RWPE2 (cell line): ENCODE data around the gene TTC39C.
A peak's percentile ranks its signal among the peaks of the same experiment; 100 is the strongest.

Source experiments
- ATAC-seq: fragments of 200-7000 bp; cut with Tn5 transposase; 3 replicates; pipeline ENCODE4 v1.9.1; 2021; ENCODE audit warnings: low read depth
- DNase-seq: peaks from one replicate; pipeline ENCODE4 v3.0.0-alpha.2; 2020; ENCODE audit warnings: low spot score
- H3K27ac ChIP-seq: fragments of 450-650 bp; 2 replicates; pipeline ENCODE4 v1.5.1; 2017; ENCODE audit warnings: mild to moderate bottlenecking; ENCODE audit not compliant: poor library complexity, severe bottlenecking
- H3K27me3 ChIP-seq: fragments of 250-450 bp; sonication (Bioruptor Pico); 2 replicates; pipeline ENCODE4 v1.5.1; 2021; ENCODE audit warnings: mild to moderate bottlenecking, moderate library complexity; ENCODE audit not compliant: insufficient read depth, poor library complexity, severe bottlenecking
- H3K36me3 ChIP-seq: fragments of 250-450 bp; sonication (Bioruptor Pico); 2 replicates; pipeline ENCODE4 v1.5.1; 2020; ENCODE audit warnings: low read depth, mild to moderate bottlenecking, moderate library complexity
- H3K4me1 ChIP-seq: fragments of 250-450 bp; sonication (Bioruptor Pico); 2 replicates; pipeline ENCODE4 v1.5.1; 2021; ENCODE audit warnings: mild to moderate bottlenecking, moderate library complexity; ENCODE audit not compliant: insufficient read depth, poor library complexity, severe bottlenecking
- H3K4me3 ChIP-seq: fragments of 250-450 bp; sonication (Bioruptor Pico); 2 replicates; pipeline ENCODE4 v1.5.1; 2021; ENCODE audit warnings: mild to moderate bottlenecking, moderate library complexity; ENCODE audit not compliant: severe bottlenecking
- H3K9me3 ChIP-seq: fragments of 250-450 bp; sonication (Bioruptor Pico); 2 replicates; pipeline ENCODE4 v1.5.1; 2021; ENCODE audit warnings: mild to moderate bottlenecking, moderate library complexity; ENCODE audit not compliant: severe bottlenecking
- CTCF ChIP-seq: fragments of 450-650 bp; IDR thresholded peaks from one replicate; pipeline ENCODE4 v1.5.1; 2017; ENCODE audit warnings: mild to moderate bottlenecking, moderate library complexity; ENCODE audit not compliant: poor library complexity, severe bottlenecking

TTC39C gene

GRCh38 chr18:24049142-24049541, 34.6 kb downstream of the TTC39C start:
- no peaks in the 10 kb centered on the region for H3K27me3 ChIP-seq
- no peaks in the 10 kb centered on the region for H3K9me3 ChIP-seq
- ATAC-seq (no peak), DNase-seq (no peak)
- TF ChIP-seq CTCF, result no peak
- no peak overlapping the region for H3K27ac ChIP-seq
- H3K4me3 ChIP-seq, result no peak overlapping the region
- H3K36me3 ChIP-seq, result no peaks in the 10 kb centered on the region
- H3K4me1 ChIP-seq, result peaks cover 5% of the 10 kb centered on the region

GRCh38 chr18:24051031-24051947, 36.7 kb downstream of the TTC39C start:
- Histone ChIP-seq H3K4me1 (peaks cover 5% of the 10 kb centered on the region), H3K27ac (no peak overlapping the region), H3K36me3 (no peaks in the 10 kb centered on the region), H3K27me3 (no peaks in the 10 kb centered on the region), H3K9me3 (no peaks in the 10 kb centered on the region), H3K4me3 (no peak overlapping the region)
- no peak for TF ChIP-seq CTCF
- DNase-seq (no peak), ATAC-seq (peak; percentile 40; the same call in 2 of the 3 replicates)

- no peak for DNase-seq
- no peaks in the 10 kb centered on the region for H3K9me3 ChIP-seq
- no peak for TF ChIP-seq CTCF
- no peak overlapping the region for H3K4me3 ChIP-seq
- H3K36me3 ChIP-seq, result no peaks in the 10 kb centered on the region
- H3K27me3 ChIP-seq, result no peaks in the 10 kb centered on the region
- ATAC-seq, result no peak
- H3K4me1 ChIP-seq, result peaks cover 5% of the 10 kb centered on the region
- H3K27ac ChIP-seq, result no peak overlapping the region
These were observed 37.5 kb downstream of the TTC39C start for GRCh38 chr18:24052053-24052452.

GRCh38 chr18:24053211-24053610, 38.7 kb downstream of the TTC39C start:
- Histone ChIP-seq H3K9me3 (no peaks in the 10 kb centered on the region), H3K4me1 (peaks cover 5% of the 10 kb centered on the region), H3K36me3 (no peaks in the 10 kb centered on the region), H3K27ac (no peak overlapping the region), H3K27me3 (no peaks in the 10 kb centered on the region), H3K4me3 (no peak overlapping the region)
- DNase-seq (no peak), ATAC-seq (no peak)
- TF ChIP-seq CTCF, result no peak

- Histone ChIP-seq H3K4me3 (no peak overlapping the region), H3K27me3 (no peaks in the 10 kb centered on the region), H3K4me1 (peaks cover 5% of the 10 kb centered on the region), H3K9me3 (no peaks in the 10 kb centered on the region), H3K36me3 (no peaks in the 10 kb centered on the region), H3K27ac (no peak overlapping the region)
- DNase-seq, result no peak
- no peak for TF ChIP-seq CTCF
- no peak for ATAC-seq
These were observed 39.6 kb downstream of the TTC39C start for GRCh38 chr18:24054130-24054529.
